GM12878 (cell line): ENCODE results near the gene FANK1. TPM values are rescaled to one million over a fixed set of nuclear protein-coding genes. Genes with fewer than 3 reads are reported as not detected.

Experiments
- ATAC-seq: fragments of 200-7000 bp; cut with Tn5 transposase; 3 replicates; pipeline ENCODE4 v1.9.1; 2020; ENCODE audit warnings: mild to moderate bottlenecking, moderate library complexity
- BruUV-seq: library from RNA; stranded (reverse); fragments of 400-500 nt; replicated peaks from 2 replicates; lab custom pipeline; 2021; lab: Mats Ljungman, UMichigan
- CTCF ChIA-PET: fragments of 300-600 bp; sonication (Branson Sonifier 250); formaldehyde crosslinking; extraction: SDS; loops from one replicate; lab custom pipeline; 2021; ENCODE audit warnings: inconsistent platforms; lab: Yijun Ruan, JAX
- POLR2A ChIA-PET: fragments of 350-600 bp; formaldehyde crosslinking; extraction: SDS; loops from one replicate; lab custom pipeline; 2021; ENCODE audit warnings: inconsistent platforms; lab: Charles Lee
- RAD21 ChIA-PET: fragments of 300-600 bp; sonication (Branson Sonifier 250); formaldehyde crosslinking; loops from one replicate; lab custom pipeline; 2023; ENCODE audit warnings: antibody characterized with exemption; ENCODE audit not compliant: unreplicated experiment; lab: Charles Lee
- SMC1A ChIA-PET: fragments of 300-600 bp; sonication (Branson Sonifier 250); formaldehyde crosslinking; loops from one replicate; lab custom pipeline; 2023; ENCODE audit not compliant: unreplicated experiment, uncharacterized antibody; lab: Charles Lee
- DNase-seq: peaks from one replicate; pipeline ENCODE4 v3.0.0-alpha.2; 2011; ENCODE audit warnings: low read depth, low spot score
- FAIRE-seq: peaks from 3 replicates; lab custom pipeline; 2011; peaks lifted over from hg19 to GRCh38; lab: Jason Lieb, UNC
- H2AFZ ChIP-seq: 2 replicates; pipeline ENCODE4 v1.6.0; 2011; ENCODE audit warnings: low read depth, low read length, control low read depth; ENCODE audit not compliant: control insufficient read depth
- H3K27ac ChIP-seq: 2 replicates; pipeline ENCODE4 v1.5.1; 2011; ENCODE audit warnings: control low read depth; ENCODE audit not compliant: control insufficient read depth, insufficient read depth
- H3K27me3 ChIP-seq, 2 experiments: replicated peaks in 1 of 2; 2 replicates each; pipeline versions ENCODE4 v1.6.0 to v1.6.1; 2011; ENCODE audit warnings: low read length in 1 of 2; ENCODE audit not compliant: control insufficient read depth in 2 of 2, insufficient read depth in 2 of 2
- H3K36me3 ChIP-seq, 2 experiments: 2 replicates each; pipeline ENCODE4 v1.5.1; 2011; ENCODE audit warnings: low read length in 1 of 2; ENCODE audit not compliant: control insufficient read depth in 2 of 2, insufficient read depth in 2 of 2
- H3K4me1 ChIP-seq: 2 replicates; pipeline ENCODE4 v1.6.1; 2011; ENCODE audit warnings: mild to moderate bottlenecking, low read length, moderate library complexity, mixed read lengths; ENCODE audit not compliant: control insufficient read depth, insufficient read depth
- H3K4me2 ChIP-seq: 2 replicates; pipeline ENCODE4 v1.6.0; 2011; ENCODE audit warnings: control low read depth; ENCODE audit not compliant: control insufficient read depth, insufficient read depth
- H3K4me3 ChIP-seq: fragments of 200-600 bp; sonication (generic); 2 replicates; pipeline ENCODE4 v1.5.1; 2016
- H3K79me2 ChIP-seq: 2 replicates; pipeline ENCODE4 v1.6.0; 2011; ENCODE audit warnings: low read length; ENCODE audit not compliant: control insufficient read depth, insufficient read depth
- H3K9ac ChIP-seq: 2 replicates; pipeline ENCODE4 v1.8.0; 2011; ENCODE audit warnings: low read length, control low read depth, mixed read lengths; ENCODE audit not compliant: control insufficient read depth, insufficient read depth
- H3K9me3 ChIP-seq: replicated peaks from 3 replicates; pipeline ENCODE4 v1.5.1; 2011; ENCODE audit warnings: mild to moderate bottlenecking, low read length; ENCODE audit not compliant: control insufficient read depth, insufficient read depth
- H4K20me1 ChIP-seq: 2 replicates; pipeline ENCODE4 v1.6.0; 2011; ENCODE audit not compliant: control insufficient read depth, insufficient read depth
- CBX3 ChIP-seq: fragments of 200-600 bp; sonication (generic); IDR thresholded peaks from 2 replicates; pipeline ENCODE4 v1.6.1; 2016; ENCODE audit warnings: low read depth, borderline replicate concordance
- E2F8 ChIP-seq: fragments of 450-650 bp; IDR thresholded peaks from 2 replicates; pipeline ENCODE4 v1.6.1; 2018; ENCODE audit warnings: mild to moderate bottlenecking, low read depth, moderate library complexity; ENCODE audit not compliant: partially characterized antibody
- IRF3 ChIP-seq: fragments of 450-650 bp; IDR thresholded peaks from 2 replicates; pipeline ENCODE4 v1.6.1; 2014; ENCODE audit warnings: mild to moderate bottlenecking
- MXI1 ChIP-seq: fragments of 150-350 bp; IDR thresholded peaks from 2 replicates; pipeline ENCODE4 v1.6.1; 2011; ENCODE audit warnings: low read depth, mild to moderate bottlenecking, inconsistent platforms, low read length, improper control_type of control experiment
- PAX5 ChIP-seq: IDR thresholded peaks from 2 replicates; pipeline ENCODE4 v1.6.1; 2011; ENCODE audit warnings: low read depth, low read length, borderline replicate concordance
- SMAD1 ChIP-seq: fragments of 450-650 bp; IDR thresholded peaks from 2 replicates; pipeline ENCODE4 v1.6.1; 2018; ENCODE audit warnings: mild to moderate bottlenecking, low read depth; ENCODE audit not compliant: partially characterized antibody
- SMC3 ChIP-seq: IDR thresholded peaks from 2 replicates; pipeline ENCODE4 v1.6.1; 2011; ENCODE audit warnings: low read length, improper control_type of control experiment, borderline replicate concordance
- TCF7 ChIP-seq: IDR thresholded peaks from 2 replicates; pipeline ENCODE4 v1.6.1; 2014; ENCODE audit warnings: antibody characterized with exemption, borderline replicate concordance
- ZBTB4 ChIP-seq: fragments of 450-650 bp; formaldehyde crosslinking; IDR thresholded peaks from 2 replicates; pipeline ENCODE4 v1.4.0; 2022; ENCODE audit warnings: mild to moderate bottlenecking, moderate library complexity
- WGBS: methylation state at CpG from one replicate; pipeline ENCODE4 v1.1.6; 2016; ENCODE audit warnings: low lambda C conversion rate; ENCODE audit not compliant: insufficient replicate concordance, insufficient coverage; ENCODE audit errors: missing lambda C conversion rate; 5-methylcytosine and 5-hydroxymethylcytosine counted together
- in situ Hi-C: fragments of 300-500 bp; cut with MboI; formaldehyde crosslinking; loops from 9 replicates; pipeline ENCODE4 v1.14.3; 2018; ENCODE audit warnings: mixed read lengths
- intact Hi-C: fragments of 100-400 bp; cut with micrococcal nuclease; formaldehyde crosslinking; loops from one replicate; pipeline ENCODE4 v1.14.2; 2022; ENCODE audit not compliant: unreplicated experiment
- polyA plus RNA-seq, 11 experiments: library from polyadenylated mRNA; depleted of rRNA in 4 of 11; unstranded in 6 of 11; stranded (reverse) in 5 of 11; fragments of >200 nt; fragmentation: Nextera tagmentation in 4 of 11; fragmentation: Illumina TruSeq in 1 of 11; extraction: Ambion mirVana in 4 of 11; extraction: Trizol in 1 of 11; gene quantifications; 1 replicate in 1 of 11; 2 replicates in 10 of 11; pipeline versions ENCODE4 v1.2.1 to v1.2.3, GENCODE V29; 2011 to 2016; ENCODE audit warnings: inconsistent platforms in 2 of 11, missing spikeins in 2 of 11, low read depth in 1 of 11
- total RNA-seq, 4 experiments: library from RNA; depleted of rRNA in 3 of 4; stranded (reverse); fragments of >200 nt in 3 of 4; fragmentation: Illumina TruSeq in 1 of 4; extraction: Trizol in 1 of 4; gene quantifications; 2 replicates each; pipeline versions ENCODE4 v1.2.1 to v1.2.3, GENCODE V29; 2013 to 2021
- TF ChIP-seq, protein P1 (sequence below): fragments of 150-350 bp; IDR thresholded peaks from 2 replicates; pipeline ENCODE4 v1.6.1; 2014; ENCODE audit warnings: mild to moderate bottlenecking, low read depth, low read length

The FANK1 gene
- total and polyA plus RNA-seq, 10 of the 15 experiments (the other 5 are each of a cell fraction or from before 2014, with no cell fraction given) = 0.07 to 0.16 (median 0.13) TPM; not detected in 6

GRCh38 chr10:125961743-125962142 lies 65.4 kb downstream of the FANK1 start (continued):
- TF ChIP-seq E2F8 (no peak), CBX3 (no peak), PAX5 (no peak), IRF3 (no peak), MXI1 (no peak), SMAD1 (no peak)
- TF ChIP-seq, protein P1, sequence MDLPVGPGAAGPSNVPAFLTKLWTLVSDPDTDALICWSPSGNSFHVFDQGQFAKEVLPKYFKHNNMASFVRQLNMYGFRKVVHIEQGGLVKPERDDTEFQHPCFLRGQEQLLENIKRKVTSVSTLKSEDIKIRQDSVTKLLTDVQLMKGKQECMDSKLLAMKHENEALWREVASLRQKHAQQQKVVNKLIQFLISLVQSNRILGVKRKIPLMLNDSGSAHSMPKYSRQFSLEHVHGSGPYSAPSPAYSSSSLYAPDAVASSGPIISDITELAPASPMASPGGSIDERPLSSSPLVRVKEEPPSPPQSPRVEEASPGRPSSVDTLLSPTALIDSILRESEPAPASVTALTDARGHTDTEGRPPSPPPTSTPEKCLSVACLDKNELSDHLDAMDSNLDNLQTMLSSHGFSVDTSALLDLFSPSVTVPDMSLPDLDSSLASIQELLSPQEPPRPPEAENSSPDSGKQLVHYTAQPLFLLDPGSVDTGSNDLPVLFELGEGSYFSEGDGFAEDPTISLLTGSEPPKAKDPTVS = no peak

- in situ Hi-C loops = no loop called here
- Histone ChIP-seq H3K79me2 (no peaks in the 10 kb centered on the region), H3K9me3 (no peaks in the 10 kb centered on the region), H3K9ac (no peak overlapping the region), H4K20me1 (no peaks in the 10 kb centered on the region), H2AFZ (no peak overlapping the region), H3K27me3 (no peaks in the 10 kb centered on the region), H3K36me3 (no peaks in the 10 kb centered on the region), H3K4me1 (no peaks in the 10 kb centered on the region), H3K27ac (no peak overlapping the region), H3K4me2 (no peak overlapping the region), H3K4me3 (no peak overlapping the region)
- POLR2A ChIA-PET = no interaction called here
- FAIRE-seq (no peak), DNase-seq (no peak), ATAC-seq (no peak)
- CTCF ChIA-PET = no interaction called here
- SMC1A ChIA-PET = no interaction called here
- RAD21 ChIA-PET = no interaction called here
- TF ChIP-seq TCF7 (no peak), ZBTB4 (no peak), SMC3 (no peak)
- intact Hi-C loops = no loop called here
- WGBS = 49% methylated on average over 3 of the region's 3 CpGs
- no TSS peak for BruUV-seq
Measured at GRCh38 chr10:125962200-125962599, 65.8 kb downstream of the FANK1 start.
